NCI-H1092 treated with DMSO at 0.1 percent for 48 hours (cell line): Measurements from ENCODE around the gene GATA2.

ENCODE experiments used
- DNase-seq: peaks from one replicate; lab custom pipeline; 2025; lab: John Stamatoyannopoulos, UW

GATA2 gene

GRCh38 chr3:128492671-128493569 is at the start of gene GATA2:
Gene GATA2 (minus strand): TSS chr3:128493201. CDS start chr3:128487031, 6,170 bp downstream.
- DNase-seq: no peak

DNA sequence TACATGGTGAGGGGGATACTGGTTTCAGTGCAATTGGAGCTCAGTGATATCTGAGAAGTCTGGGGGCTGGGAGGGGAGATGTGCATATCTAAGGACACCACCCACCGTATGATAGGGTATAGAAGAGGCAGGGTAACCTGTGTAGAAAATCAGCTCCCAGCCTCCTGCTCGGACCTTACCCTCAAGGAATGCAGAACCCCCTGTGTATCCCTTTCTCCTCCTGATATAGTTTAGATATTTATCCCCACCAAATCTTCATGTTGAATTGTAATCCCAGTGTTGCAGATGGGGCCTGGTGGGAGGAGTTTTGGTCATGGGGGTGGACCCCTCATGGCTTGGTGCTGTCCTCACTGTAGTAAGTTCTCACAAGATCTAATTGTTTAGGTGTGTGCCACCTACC is 48.2 kb upstream of the GATA2 start:
- DNase-seq: no peak

GRCh38 chr3:128539376-128539775 is 46.4 kb upstream of the GATA2 start:
- no peak for DNase-seq

DNA sequence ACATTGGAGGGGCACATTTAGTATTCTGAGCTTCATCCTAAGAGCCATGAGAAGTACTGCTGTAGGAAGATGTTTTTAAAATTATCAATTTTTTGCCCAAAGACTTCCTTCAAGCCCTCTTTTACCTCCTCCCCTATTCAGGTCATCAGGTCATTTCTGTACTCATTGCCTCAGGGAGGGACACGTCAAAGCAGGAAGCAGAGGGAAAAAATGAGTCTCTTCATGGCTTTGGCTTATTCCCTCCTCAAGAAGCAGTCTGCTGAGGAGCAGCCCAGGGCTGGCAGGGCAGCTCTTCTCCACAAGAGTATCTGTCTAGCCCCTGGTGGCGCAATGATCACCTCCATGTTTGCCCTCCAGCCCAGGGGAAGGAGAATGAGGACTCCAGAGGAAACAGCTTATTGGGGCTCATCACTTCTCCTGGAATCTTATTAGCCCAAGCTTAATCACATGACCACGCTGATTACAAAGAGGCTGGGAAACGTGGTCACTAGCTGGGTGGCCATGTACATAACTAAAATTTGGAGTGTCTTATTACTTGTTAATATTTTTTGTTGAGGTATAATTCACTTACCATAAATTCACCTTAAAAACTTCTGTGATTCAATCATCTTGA is 44.2 kb upstream of the GATA2 start:
- no peak for DNase-seq

DNA sequence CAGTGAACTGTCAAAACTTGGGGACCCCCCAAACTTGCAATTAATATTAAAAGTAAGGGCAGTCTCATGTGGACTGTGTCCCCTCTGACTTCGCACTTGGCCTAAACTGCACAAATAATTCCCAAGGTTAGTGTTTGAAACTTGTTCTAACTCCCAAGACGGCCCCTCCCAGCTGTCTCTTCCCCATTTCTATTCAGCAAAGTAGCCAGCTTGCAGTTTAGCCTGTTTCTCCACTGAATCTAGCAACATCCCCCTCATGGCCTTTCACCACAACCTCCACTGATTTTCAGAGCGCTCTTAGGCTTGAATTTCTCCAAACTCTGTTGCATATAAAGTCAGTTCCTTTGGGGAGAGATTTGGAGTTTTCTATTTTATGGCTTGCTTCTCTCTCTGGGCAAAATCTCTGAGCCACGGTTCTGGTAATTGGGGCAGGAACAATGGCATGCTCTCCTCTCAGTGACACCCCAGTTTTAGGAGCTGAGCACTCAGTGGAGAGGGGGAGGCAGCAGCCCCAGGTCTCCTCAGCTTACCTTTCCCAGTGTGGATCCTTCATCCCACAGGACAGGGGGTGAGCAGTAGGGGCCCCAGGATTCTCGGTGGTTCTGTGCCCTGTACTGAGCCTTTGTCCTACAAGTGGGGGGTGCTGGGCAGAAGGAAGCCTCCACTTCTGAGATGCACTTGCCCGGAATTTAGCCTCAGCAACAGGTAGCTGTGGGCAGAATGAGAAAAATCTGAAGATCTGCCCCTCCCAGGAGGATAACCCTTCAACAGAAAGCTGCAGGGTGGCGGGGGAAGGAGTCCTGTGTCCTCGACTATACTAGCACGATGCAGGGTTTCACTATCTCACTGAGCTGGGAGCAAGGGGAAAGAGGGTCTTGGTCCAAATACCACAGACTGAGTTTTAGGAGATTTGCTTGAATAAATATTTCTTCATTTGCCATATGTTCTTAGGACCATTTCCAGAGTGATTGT is 39.3 kb upstream of the GATA2 start:
- DNase-seq: no peak

DNA sequence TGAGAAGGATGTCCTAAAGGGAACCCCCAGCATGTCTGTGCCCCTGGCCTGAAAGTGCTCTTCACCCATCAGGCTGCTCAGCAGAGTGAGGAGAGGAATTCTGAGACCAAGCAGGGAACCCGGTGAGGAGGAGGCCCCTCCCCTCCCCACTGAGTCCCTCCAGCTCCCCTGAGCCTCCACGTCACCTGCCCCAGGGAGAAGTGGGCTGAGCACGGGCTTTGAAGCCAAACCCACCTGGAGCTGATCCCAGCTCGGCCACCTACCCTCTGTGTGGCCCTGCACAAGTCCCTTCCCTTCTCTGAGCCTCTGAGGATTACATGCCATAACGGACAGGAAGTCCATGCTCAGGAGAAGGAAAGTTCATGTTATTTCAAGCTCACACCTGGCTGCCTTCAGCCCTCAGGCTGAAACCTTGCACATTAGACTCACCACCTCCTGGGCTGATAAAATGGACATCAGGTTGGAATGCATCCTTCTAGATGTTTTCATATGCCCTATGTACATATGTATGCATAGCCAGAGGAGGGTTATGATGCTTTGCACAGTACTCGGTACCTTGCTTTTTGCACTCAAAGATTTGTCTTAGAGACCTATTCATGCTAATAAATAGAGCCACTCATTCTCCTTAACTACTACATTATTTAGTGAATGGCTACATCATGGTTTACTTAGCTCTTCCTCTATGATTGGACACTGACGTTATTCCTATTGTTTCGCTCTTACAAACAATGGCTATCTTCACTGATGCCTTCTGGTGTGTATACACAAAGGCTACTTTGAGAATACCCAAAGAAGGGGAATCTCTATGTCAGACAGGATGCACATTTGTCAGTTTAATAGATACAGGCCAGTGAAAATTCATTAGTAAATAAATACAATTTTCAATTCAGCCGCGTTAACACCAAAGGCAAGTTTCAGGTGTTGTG is 31.6 kb upstream of the GATA2 start:
- no peak for DNase-seq

DNA sequence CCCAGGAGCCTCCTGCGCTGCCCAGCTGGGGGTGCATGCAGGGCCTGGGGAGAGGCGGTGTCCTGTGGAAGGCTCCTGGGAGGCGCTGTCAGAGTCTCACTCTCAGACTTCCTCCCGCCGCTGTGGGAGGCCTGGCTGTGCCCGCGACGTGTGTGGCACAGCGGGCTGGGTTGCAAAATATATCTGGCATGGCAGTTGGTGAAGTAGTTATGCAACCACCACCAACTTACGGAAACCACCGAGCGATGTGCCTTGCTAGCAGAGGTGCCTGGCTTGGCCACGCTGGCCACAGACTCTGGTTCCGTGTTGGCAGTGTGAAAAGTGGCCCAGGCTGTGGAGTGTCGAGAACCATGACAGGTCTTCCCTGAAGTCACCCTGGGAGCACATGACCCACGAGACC is 30.6 kb upstream of the GATA2 start:
- no peak for DNase-seq

DNA sequence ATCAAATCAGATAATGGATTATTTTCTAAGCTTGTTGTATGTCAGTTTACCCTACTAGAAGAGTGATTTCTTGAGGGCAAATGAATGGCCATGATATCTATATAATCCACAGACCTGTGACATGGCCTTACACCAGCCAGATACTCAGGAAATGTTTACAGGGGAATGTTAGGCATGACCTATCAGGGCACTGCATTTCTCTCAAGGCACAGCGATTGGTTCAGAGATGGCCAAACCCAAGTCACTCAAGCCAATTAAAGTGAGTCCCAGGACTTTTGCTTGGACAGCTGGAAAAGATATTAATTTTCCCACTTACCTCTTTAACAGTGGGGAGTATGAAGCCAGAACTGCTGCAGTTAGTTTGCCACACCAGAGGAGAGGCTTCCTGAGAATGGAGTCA is 28.7 kb upstream of the GATA2 start:
- DNase-seq: no peak

GRCh38 chr3:128518587-128519490 is 25.8 kb upstream of the GATA2 start:
- no peak for DNase-seq

- no peak for DNase-seq
Measured at GRCh38 chr3:128517648-128518047, 24.6 kb upstream of the GATA2 start.

DNA sequence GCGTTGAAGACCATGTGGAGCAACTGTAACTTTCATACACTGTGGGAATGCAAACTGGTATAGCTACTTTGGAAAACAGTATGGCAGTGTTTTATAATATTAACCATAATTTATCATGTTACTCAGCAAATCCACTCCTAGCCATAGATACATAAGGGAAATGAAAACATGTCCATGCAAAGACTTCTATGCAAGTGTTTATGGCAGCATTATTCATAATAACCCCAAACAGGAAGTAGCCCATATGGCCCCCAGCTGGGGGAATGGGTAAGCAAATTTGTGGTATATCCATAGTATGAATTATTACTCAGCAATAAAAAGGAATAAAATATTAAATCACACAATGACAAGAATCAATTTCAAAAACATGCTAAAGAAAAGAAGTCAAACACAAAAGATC is 23.0 kb upstream of the GATA2 start:
- no peak for DNase-seq

DNA sequence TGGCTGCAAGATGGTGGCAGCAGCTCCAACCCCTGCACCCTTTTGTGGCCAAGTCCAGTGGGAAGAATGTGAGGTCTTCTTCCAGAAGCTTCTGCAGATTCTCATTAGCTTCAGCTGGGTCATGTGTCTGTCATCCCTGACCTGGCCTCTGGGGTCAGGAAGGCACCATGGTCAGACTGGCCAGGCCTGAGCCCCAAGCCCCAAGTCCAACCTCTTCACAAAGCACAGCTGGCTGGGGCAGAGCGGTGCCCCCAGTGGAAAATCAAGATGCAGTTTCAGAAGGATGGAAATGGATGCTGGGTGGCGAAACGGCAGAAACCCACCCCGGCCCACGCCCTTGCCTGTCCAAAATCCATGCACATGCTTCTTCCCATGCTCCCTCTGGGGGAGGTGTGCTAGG is 15.9 kb upstream of the GATA2 start:
- no peak for DNase-seq

DNA sequence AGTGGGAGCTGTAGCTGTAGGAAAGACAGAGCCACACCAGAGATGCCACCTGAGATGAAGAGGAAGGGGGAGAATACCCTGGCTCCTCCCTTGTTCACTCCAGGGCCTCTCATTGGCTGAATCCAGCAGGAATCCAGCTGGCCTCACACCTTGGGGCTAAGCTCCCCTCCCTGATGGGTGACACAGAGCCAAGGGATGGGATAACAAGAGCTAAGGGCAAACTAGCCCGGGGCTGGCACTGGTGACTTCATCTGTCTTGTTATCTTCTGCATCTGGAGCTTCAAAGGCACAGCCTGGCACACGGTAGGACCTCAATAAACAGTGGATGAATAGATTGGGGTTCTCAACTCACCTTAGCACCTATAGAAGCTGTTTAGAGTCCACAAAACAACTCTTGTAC is 13.8 kb upstream of the GATA2 start:
- DNase-seq: no peak

DNA sequence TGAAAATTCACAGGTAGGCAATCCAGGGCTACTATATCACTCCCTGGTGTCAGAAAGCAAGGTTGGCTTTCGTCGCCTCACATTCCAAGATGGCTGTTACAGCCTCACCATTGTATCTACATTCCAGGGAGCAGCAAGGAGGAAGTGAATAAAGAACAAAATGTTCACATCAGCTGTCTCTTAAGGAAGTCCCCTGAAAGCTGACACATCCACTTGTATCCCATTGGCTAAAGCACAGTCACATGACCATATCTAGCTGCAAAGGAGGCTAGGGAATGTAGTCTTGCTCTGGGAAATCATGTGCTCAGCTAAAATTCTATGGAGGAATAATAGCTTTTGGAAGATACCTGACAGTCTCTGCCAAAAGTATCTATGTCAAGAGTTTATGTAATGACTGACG is 12.8 kb upstream of the GATA2 start:
- DNase-seq: no peak

GRCh38 chr3:128504963-128505730 is 12.1 kb upstream of the GATA2 start:
- no peak for DNase-seq

GRCh38 chr3:128504533-128504915 is 11.5 kb upstream of the GATA2 start:
- DNase-seq: no peak

- no peak for DNase-seq
Measured at GRCh38 chr3:128503751-128504532, 10.9 kb upstream of the GATA2 start.

DNA sequence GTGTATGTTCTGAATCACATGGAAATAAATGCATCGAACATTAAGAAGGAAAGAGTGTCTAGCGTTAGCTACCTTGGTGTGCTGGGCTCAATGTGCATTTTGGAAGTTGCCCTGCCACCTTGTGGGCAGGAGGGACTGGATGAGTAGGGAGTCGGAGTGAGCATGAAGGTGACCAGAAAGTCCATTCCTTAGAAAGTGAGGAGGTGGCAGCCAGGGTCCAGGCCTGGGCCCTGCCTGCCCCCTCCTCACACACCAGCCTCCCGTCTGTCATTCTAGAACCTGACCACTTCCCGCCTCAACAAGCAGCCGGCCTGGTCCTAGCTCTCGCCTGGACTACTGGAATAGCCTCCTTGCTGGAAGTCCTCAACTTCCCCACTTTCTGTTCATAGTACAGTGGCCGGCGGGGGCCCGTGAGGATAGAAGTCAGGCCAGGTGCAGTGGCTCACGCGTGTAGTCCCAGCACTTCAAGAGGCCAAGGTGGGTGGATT is 10.2 kb upstream of the GATA2 start:
- DNase-seq: no peak

GRCh38 chr3:128502712-128503111 is 9.7 kb upstream of the GATA2 start:
- no peak for DNase-seq
